LoVo (cell line): ENCODE measurements around the gene SCAMP3.

Experiments used
- DNase-seq: peaks from one replicate; pipeline ENCODE4 v3.0.0-alpha.2; 2016; ENCODE audit warnings: low spot score

Gene SCAMP3

DNA sequence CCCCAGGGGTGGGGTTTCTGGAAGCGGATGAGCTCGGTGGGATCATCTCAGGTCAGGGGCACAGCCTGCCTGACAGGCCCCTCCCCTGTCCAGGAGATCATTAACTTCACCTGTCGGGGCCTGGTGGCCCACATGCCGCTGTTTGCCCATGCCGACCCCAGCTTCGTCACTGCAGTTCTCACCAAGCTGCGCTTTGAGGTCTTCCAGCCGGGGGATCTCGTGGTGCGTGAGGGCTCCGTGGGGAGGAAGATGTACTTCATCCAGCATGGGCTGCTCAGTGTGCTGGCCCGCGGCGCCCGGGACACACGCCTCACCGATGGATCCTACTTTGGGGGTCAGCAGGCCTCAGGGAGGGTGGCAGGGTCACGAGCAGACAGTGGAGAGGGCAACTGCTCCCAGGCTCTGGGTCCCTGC, 23.5 kb upstream of the SCAMP3 start:
- DNase-seq = no peak

DNA sequence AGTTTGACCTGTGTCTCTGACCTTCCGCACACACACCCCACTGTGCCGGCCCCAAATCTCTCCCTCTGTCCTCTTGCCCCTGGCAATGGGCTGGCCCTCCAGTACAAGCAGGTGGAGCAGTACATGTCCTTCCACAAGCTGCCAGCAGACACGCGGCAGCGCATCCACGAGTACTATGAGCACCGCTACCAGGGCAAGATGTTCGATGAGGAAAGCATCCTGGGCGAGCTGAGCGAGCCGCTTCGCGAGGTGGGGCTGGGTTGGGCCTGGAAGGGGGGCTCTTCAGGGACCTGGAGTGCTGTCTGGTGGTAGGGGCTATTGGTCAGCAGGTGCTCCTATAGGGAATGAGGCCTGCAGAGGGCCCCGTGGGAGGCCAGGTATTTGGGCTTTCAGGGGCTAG, 22.9 kb upstream of the SCAMP3 start:
- no peak for DNase-seq

DNA sequence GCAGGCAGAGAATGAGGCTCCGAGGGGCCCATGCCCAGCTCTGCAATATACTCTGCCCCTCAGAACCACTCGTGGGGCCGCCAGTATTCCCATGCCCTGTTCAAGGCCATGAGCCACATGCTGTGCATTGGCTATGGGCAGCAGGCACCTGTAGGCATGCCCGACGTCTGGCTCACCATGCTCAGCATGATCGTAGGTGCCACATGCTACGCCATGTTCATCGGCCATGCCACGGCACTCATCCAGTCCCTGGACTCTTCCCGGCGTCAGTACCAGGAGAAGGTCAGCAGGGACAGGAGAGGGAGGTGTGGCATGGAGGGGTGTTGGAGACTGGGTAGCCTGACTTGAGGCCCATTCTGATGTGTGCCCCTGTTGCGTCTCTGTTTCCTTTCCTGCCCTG, 22.3 kb upstream of the SCAMP3 start:
- DNase-seq = no peak

DNA sequence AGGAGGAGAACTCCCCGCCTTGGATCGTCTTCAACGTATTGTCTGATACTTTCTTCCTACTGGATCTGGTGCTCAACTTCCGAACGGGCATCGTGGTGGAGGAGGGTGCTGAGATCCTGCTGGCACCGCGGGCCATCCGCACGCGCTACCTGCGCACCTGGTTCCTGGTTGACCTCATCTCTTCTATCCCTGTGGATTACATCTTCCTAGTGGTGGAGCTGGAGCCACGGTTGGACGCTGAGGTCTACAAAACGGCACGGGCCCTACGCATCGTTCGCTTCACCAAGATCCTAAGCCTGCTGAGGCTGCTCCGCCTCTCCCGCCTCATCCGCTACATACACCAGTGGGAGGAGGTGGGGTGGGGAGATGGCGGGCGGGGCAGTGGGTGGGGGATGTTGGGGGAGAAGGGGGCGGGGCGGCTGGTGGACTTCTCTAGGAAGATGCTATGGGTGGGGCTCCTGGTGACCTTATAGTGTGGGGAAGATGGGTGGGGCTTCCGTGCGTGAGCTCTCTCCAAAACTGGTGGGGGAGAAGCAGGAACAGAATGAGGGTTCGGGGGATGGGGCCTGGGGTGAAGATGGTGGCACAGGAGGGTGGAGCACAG, 20.4 kb upstream of the SCAMP3 start:
- no peak for DNase-seq

- no peak for DNase-seq
Observed at GRCh38 chr1:155279268-155279667, 17.1 kb upstream of the SCAMP3 start.

DNA sequence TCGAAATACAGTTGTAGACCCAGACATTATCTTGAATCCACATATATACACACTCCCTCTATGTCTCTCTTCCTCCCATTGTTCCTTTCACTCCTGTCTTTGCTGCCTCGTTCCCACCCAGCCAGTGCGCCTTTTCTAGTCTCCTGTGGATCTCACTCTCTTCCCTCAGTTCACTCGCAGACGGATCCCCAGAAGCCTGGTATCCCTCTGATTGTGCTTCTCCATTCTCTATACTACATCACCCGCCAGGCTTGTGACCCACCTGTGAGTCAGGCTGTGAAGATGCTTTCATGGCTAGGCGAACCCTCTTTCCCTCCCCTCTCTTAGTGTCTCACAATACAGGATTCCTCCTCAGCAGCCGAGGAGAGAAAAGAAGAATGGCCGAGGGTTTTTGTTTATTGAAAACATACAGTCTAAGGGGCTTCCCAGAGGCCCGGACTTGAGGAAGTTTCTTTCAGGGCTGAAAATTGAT, 16.6 kb upstream of the SCAMP3 start:
- no peak for DNase-seq

GRCh38 chr1:155277902-155278688, 15.9 kb upstream of the SCAMP3 start:
- peak; percentile 45 for DNase-seq

GRCh38 chr1:155277070-155277901, 15.1 kb upstream of the SCAMP3 start, which contains the start of gene HCN3:
Gene HCN3, plus strand, starts transcription at chr1:155277463. Its CDS starts 128 bp downstream, at chr1:155277591.
- DNase-seq = peak; percentile 97

- DNase-seq = peak; percentile 97
Observed at GRCh38 chr1:155273343-155274245, 11.4 kb upstream of the SCAMP3 start, which contains the start of gene CLK2. Gene CLK2, minus strand, starts transcription at chr1:155273504. Its CDS starts 2,527 bp downstream, at chr1:155270977.

DNA sequence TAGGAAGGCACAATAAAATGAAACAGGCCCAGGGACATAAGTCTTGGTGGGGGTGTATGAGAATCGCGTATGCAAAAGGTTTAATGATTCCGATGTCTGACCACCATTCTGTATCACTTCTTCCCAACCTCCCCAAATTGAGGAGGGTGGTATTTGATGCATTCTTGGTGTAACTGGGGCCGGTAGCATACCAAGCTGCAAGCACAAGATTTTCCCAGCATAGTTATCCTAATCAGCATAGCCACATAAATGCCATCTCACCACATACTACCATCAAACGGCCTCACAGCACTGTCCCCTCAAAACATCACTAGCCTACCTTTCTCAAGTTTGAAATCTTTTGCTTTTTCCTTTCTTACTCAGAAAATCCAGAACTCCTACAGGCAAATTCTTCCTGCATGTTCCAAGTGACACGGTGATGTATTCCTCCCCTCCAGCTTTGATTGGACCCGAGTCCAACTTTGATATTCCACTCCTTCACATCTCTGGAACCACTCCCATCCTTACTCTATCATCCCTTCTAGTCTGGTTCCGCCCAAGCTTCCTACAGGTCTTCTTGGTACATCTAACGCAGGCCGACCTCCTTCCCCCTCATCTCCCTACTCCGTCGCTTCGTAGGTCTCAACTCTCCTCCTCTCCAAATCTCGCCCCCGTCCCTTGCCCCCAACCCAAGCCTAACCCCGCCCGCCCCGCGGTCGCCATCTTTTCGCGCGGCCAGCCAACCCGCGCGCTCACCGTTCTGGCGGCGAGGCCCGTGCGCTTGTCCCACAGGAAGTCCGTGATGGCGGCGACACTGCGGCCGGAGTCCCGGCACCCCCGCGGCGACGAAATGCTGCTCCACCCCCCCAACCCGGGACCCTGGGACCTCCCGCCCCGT, 10.5 kb upstream of the SCAMP3 start:
- DNase-seq = peak; percentile 63

DNA sequence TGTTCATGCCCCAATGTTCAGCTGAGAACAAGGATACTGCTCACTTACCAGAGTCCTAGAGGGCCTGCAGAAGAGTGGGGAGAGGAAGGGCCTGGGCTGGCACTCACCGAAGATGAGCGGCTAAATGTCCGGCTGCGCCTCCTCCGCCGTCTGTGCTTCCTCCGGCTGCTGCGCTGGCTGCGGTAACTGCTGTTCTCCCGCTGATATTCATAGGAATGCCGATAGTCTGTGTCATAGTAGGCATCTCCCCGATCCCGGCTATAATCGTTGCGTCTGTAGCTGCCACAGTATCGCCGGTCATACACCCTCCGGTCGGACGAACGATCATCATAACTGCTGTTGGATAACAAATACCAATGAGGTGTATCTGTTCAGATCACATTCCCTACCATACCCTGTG, 7.2 kb upstream of the SCAMP3 start:
- DNase-seq = no peak

- DNase-seq = no peak
Observed at GRCh38 chr1:155268630-155269029, 6.5 kb upstream of the SCAMP3 start.

- no peak for DNase-seq
Observed at GRCh38 chr1:155267373-155267772, 5.2 kb upstream of the SCAMP3 start.

DNA sequence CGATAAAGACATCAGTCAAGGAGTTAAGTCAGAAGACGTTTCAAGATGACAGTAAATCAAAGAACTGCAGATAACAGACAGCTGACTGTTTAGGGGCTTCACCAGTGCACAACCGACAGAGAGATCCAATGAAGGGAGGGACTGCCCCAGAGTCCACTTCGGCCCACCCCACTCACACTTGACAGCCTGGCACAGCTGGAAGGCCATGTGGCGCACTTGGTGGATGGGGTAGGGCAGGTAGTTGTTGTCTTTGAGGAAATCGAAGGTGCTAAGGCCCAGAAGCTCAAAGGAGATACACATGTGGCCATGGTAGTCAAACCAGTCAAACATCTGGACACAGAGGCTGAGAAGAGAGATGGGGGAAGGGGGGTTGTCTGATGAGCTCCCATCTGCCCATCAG, 4.4 kb upstream of the SCAMP3 start:
- DNase-seq = no peak

- DNase-seq = no peak
Observed at GRCh38 chr1:155263067-155263466, 907 bp upstream of the SCAMP3 start.

GRCh38 chr1:155261493-155261851, 688 bp downstream of the SCAMP3 start:
- DNase-seq = no peak

DNA sequence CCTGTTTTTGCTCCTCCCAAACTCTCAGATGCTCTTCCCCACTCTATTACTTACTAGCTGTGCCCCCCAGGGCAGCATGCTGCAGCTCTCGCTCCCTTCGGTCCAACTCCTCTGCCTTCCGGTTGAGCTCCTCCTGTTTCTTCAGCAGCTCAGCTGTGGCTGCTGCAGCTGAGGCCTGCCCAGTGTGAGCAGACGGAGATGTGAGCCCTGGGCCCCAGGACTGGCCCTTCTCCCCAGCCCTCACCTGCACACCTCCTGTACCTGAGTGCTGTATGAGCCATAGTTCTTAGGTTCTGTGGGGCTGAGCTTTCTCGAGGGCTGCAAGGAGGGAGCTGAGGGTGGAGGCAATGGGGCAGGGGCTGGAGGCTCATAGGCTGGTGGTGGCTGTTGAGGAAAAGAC, 1.9 kb downstream of the SCAMP3 start:
- no peak for DNase-seq

DNA sequence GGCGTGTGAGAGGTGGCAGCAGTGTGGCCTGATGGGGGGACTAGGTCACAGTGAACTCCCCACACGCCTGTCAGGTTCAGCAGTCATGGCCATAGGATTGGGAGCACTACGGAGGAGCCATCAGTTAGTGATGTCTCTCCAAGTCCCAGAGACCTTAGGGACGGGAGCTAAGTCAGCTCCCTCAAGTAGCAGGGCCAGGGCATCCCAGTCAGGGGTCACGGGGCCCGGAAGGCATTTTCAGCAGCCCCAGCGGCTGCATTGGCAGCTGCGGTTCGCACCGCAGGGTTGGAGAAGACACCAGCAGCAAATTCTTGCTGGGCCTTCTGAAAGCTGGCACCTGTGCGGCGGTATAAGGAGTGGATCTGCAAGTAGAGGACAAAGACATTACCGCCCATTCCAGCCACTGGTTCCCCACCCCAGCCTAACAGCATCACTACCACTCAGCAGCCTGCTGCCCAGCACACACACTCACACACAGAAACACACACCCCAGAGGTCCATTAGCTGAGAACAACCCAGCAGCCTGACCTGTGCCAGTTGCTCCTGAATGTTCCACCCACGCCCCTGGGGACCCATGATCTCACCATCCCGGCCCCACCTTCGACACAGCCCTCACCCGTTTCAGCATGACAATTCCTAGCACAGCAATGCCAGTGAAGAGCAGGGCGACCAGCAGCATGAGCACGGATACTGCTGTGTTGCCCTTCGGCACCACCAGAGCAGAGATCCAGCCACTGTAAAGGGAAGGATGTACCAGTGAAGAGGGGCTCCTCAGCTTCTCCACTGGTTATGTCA, 5.9 kb downstream of the SCAMP3 start:
- no peak for DNase-seq

DNA sequence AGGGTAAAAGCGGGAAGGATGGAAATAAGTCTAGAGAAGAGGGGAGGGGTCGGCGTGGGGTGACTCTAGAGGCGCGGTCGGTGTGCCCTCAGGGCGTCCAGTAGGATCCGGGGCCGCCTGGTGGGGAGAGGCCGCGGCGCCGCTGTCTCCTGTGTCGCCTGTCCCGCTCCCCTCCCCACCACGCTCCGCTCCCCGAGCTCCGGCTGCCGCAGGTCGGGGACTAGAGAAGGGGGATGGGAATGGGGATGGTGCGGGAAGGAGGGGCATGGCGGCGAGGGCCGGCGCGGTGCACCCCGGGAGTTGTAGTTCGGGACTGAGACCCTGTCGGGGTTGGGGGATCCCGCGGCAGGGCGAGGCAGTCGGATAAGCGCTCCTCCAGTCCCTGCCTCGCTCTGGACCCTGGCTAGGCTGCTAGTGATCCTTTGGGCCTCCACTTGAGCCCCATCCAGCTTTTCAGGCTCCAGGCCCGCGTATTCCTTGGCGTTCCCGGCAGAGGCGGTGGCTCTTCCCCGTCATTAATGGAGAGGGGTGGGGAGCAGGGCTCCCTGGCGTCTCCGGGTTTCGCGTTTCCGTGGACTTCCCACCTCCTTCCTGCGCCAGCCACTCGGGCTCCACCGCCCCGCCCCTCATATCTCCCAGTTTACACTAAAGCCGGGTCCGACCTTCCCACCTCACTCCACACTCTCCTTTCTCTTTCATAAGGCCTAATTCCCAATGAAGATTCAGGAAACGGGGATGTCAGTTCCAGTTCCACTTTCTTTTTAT, 6.7 kb downstream of the SCAMP3 start, which contains the start of gene ENTREP3:
Gene ENTREP3, minus strand, starts transcription at position 241 of the 765 bp plus-strand sequence. CDS start 606 bp downstream, outside the sequence.
- DNase-seq = peak; percentile 77
